Peyer's patch (tissue), 4 donors: ENCODE data around the gene PSMB5.

Experiments used
- CTCF ChIP-seq, 6 experiments: fragments of 450-650 bp in 4 of 6; fragments of 200-600 bp in 2 of 6; sonication (generic) in 1 of 6; IDR thresholded peaks; one replicate each; pipeline ENCODE4 v1.5.1; 2017 to 2019; ENCODE audit warnings: antibody characterized with exemption in 6 of 6, mild to moderate bottlenecking in 3 of 6, moderate library complexity in 1 of 6
- POLR2A ChIP-seq, 2 donors: fragments of 450-650 bp; IDR thresholded peaks; one replicate each; pipeline ENCODE4 v1.5.1; 2017; ENCODE audit warnings: antibody characterized with exemption in 2 of 2, mild to moderate bottlenecking in 2 of 2, moderate library complexity in 2 of 2

- no peak for TF ChIP-seq CTCF (IDR thresholded peaks at IDR 0.05)
- no peak for TF ChIP-seq POLR2A (IDR thresholded peaks at IDR 0.05)
Observed at GRCh38 chr14:23047751-23048693, 13.3 kb upstream of the PSMB5 start.
